Measurements from ENCODE around the gene FAM193B. TPM values are rescaled to one million over a fixed set of nuclear protein-coding genes. Genes with fewer than 3 reads are reported as not detected.

FAM193B gene
- total RNA-seq, 1 donor from 2014 or later: 72.4 TPM

GRCh38 chr5:177478711-177479646 lies 75.4 kb downstream of the FAM193B start:
- Histone ChIP-seq H3K27me3 (no peaks in the 10 kb centered on the region), H3K4me3 (no peak overlapping the region), H3K4me1 (peaks cover 60% of the 10 kb centered on the region), H3K36me3 (no peaks in the 10 kb centered on the region), H3K9me3 (no peaks in the 10 kb centered on the region), H3K27ac (peak overlapping the region; percentile 53)
- intact Hi-C loops (cut with DNase I): no loop called here
- TF ChIP-seq POLR2AphosphoS5 (IDR thresholded peaks at IDR 0.05; ENCODE audit: insufficient read depth in 1 of 2, low read depth in 1 of 2) (peak in 1 of 2 donors; percentile 72), POLR2A (IDR thresholded peaks at IDR 0.05) (no peak)
- no peak for DNase-seq (ENCODE audit: extremely low spot score in 2 of 2)

- DNase-seq (ENCODE audit: extremely low spot score in 2 of 2): no peak
- Histone ChIP-seq H3K27ac (peak overlapping the region; percentile 53), H3K9me3 (no peaks in the 10 kb centered on the region), H3K27me3 (no peaks in the 10 kb centered on the region), H3K36me3 (no peaks in the 10 kb centered on the region), H3K4me3 (no peak overlapping the region), H3K4me1 (peaks cover 62% of the 10 kb centered on the region)
- intact Hi-C loops (cut with DNase I): no loop called here
- TF ChIP-seq CTCF (IDR thresholded peaks at IDR 0.05): no peak
- peak in 1 of 2 donors; percentile 12 for TF ChIP-seq POLR2AphosphoS5 (IDR thresholded peaks at IDR 0.05; ENCODE audit: insufficient read depth in 1 of 2, low read depth in 1 of 2)
- no peak for TF ChIP-seq POLR2A (IDR thresholded peaks at IDR 0.05)
These were observed 76.5 kb downstream of the FAM193B start for GRCh38 chr5:177477701-177478477.

DNA sequence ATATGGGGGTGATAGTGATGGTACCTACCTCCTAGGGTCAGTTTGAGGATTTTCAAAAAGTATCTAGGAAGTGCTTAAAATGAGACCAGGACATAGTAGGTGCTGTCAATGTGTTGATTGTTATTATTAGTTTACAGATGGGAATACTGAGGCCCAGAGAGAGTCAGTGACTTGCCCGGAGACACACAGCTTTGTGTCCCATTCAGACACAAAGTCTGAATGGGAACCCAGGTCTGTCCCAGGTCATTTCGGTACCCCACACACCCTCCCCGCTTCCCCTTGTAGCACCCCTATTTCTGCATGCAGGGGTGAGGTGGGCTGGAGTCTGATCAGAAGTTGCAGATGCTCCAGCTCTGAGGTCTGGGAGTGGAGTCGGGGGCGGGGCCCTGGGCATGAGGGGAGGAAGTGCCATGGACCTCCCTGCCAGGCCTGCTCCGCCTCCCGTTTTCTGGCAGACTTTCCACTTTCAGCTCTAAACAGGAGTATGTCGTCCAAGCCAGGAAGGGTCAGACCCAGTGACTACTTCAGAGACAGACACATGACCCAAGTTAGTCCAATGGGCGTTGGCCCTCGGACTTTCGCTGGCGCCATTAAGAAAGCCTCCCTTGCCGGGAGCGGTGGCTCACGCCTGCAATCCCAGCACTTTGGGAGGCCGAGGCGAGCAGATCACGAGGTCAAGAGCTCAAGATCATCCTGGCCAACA lies 77.7 kb downstream of the FAM193B start:
- intact Hi-C loops (cut with DNase I): no loop called here
- peaks cover 74% of the 10 kb centered on the region for H3K4me1 ChIP-seq
- H3K27me3 ChIP-seq: no peaks in the 10 kb centered on the region

DNA sequence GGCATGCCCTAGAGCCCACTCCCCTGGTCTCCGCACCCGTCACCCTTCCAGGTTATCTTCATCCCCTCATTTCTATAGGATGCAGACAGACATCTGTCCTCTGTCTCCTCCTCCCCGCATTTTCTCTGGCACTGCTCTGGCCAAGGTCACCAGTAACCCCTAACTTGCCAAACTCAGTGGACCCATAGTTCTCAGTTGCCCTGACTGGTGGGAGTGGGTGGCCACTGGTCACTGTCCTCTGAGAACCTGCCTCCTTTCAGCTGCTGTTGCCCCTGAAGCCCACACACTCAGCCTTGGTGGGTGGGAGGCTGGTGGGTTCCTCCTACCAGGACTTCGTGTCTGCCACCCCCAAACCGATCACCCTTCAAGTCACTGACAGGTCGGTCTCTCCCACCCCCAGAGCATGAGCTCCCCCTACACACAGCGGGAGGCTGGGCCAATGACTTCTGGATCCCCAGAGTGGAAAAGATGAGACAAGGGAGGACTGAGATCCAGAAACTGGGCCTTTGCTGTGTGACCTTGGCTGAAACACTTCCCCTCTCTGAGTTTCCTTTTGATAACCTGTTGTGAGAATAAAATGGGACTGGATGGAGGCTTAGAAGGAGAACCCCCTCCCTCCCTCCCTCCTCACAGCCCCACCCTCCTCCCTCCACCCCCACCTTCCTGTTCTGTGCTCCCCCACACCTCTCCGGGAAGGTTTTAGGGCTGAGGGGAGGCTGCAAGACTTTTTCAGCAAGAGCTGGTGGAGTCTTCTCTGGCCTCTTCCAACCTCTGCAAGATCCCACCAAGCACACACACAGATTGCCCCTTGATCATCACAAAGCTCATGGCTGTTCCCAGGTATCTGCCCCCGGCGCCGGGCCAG lies 78.6 kb downstream of the FAM193B start:
- TF ChIP-seq POLR2AphosphoS5 (IDR thresholded peaks at IDR 0.05; ENCODE audit: insufficient read depth in 1 of 2, low read depth in 1 of 2): no peak
- no peak for TF ChIP-seq POLR2A (IDR thresholded peaks at IDR 0.05)
- TF ChIP-seq CTCF (IDR thresholded peaks at IDR 0.05): no peak
- no peak overlapping the region for H3K4me3 ChIP-seq
- intact Hi-C loops (cut with DNase I): loop anchor here (2.0 kb wide), 1 partner anchor 21 kb away; the partner anchor contains the start of gene PDLIM7
- H3K4me1 ChIP-seq: peaks cover 75% of the 10 kb centered on the region
- DNase-seq (ENCODE audit: extremely low spot score in 2 of 2): no peak
- no peaks in the 10 kb centered on the region for H3K36me3 ChIP-seq
- H3K27ac ChIP-seq: peak overlapping the region; percentile 33
- no peaks in the 10 kb centered on the region for H3K27me3 ChIP-seq
- no peaks in the 10 kb centered on the region for H3K9me3 ChIP-seq

More for the DNA sequence above, 77.7 kb downstream of the FAM193B start:
- DNase-seq (ENCODE audit: extremely low spot score in 2 of 2): no peak
- no peak overlapping the region for H3K4me3 ChIP-seq
- no peaks in the 10 kb centered on the region for H3K9me3 ChIP-seq
- H3K27ac ChIP-seq: peak overlapping the region; percentile 53
- no peaks in the 10 kb centered on the region for H3K36me3 ChIP-seq
- no peak for TF ChIP-seq POLR2A (IDR thresholded peaks at IDR 0.05)
- TF ChIP-seq POLR2AphosphoS5 (IDR thresholded peaks at IDR 0.05; ENCODE audit: insufficient read depth in 1 of 2, low read depth in 1 of 2): peak in 1 of 2 donors; percentile 66
- TF ChIP-seq CTCF (IDR thresholded peaks at IDR 0.05): no peak

Data from vagina (tissue), 2 donors.